ENCODE results near the gene STIMATE. TPM values are rescaled to one million over a fixed set of nuclear protein-coding genes. Genes with fewer than 3 reads are reported as not detected.

The STIMATE gene
- total and polyA plus RNA-seq, 9 donors, result 6.0 to 10.0 (median 7.9) TPM

- no CpG with 5 or more reads among the region's 3 CpGs for WGBS (ENCODE audit: insufficient coverage)
- DNase-seq, result no peak
- Histone ChIP-seq H3K27ac (ENCODE audit: low read length) (no peak overlapping the region), H3K36me3 (ENCODE audit: control insufficient read depth, insufficient read depth, low read length) (peaks cover 17% of the 10 kb centered on the region), H3K4me3 (ENCODE audit: low read length) (no peak overlapping the region), H3K4me1 (ENCODE audit: control insufficient read depth, insufficient read depth, low read length) (peaks cover 37% of the 10 kb centered on the region), H3K9me3 (replicated peaks; ENCODE audit: control insufficient read depth, low read depth, low read length) (no peaks in the 10 kb centered on the region), H3K27me3 (ENCODE audit: control insufficient read depth, insufficient read depth, low read length) (no peaks in the 10 kb centered on the region)
Observed at GRCh38 chr3:52829482-52829881, 67.9 kb downstream of the STIMATE start.

GRCh38 chr3:52827866-52828376 lies 69.4 kb downstream of the STIMATE start:
- Histone ChIP-seq H3K4me3 (ENCODE audit: low read length) (no peak overlapping the region), H3K4me1 (ENCODE audit: control insufficient read depth, insufficient read depth, low read length) (peaks cover 22% of the 10 kb centered on the region), H3K9me3 (replicated peaks; ENCODE audit: control insufficient read depth, low read depth, low read length) (no peaks in the 10 kb centered on the region), H3K27ac (ENCODE audit: low read length) (no peak overlapping the region), H3K27me3 (ENCODE audit: control insufficient read depth, insufficient read depth, low read length) (no peaks in the 10 kb centered on the region), H3K36me3 (ENCODE audit: control insufficient read depth, insufficient read depth, low read length) (peaks cover 19% of the 10 kb centered on the region)
- no peak for DNase-seq
- WGBS (ENCODE audit: insufficient coverage), result 58% methylated on average over 6 of the region's 10 CpGs

- no peak for DNase-seq
- WGBS (ENCODE audit: insufficient coverage), result 64% methylated on average over 3 of the region's 9 CpGs
- Histone ChIP-seq H3K36me3 (ENCODE audit: control insufficient read depth, insufficient read depth, low read length) (peaks cover 19% of the 10 kb centered on the region), H3K4me3 (ENCODE audit: low read length) (no peak overlapping the region), H3K27ac (ENCODE audit: low read length) (no peak overlapping the region), H3K9me3 (replicated peaks; ENCODE audit: control insufficient read depth, low read depth, low read length) (no peaks in the 10 kb centered on the region), H3K4me1 (ENCODE audit: control insufficient read depth, insufficient read depth, low read length) (peaks cover 17% of the 10 kb centered on the region), H3K27me3 (ENCODE audit: control insufficient read depth, insufficient read depth, low read length) (no peaks in the 10 kb centered on the region)
Observed at GRCh38 chr3:52827441-52827840, 69.9 kb downstream of the STIMATE start.

GRCh38 chr3:52824037-52824436 lies 73.3 kb downstream of the STIMATE start:
- H3K27ac ChIP-seq (ENCODE audit: low read length), result no peak overlapping the region
- no peak for DNase-seq
- no peaks in the 10 kb centered on the region for H3K27me3 ChIP-seq (ENCODE audit: control insufficient read depth, insufficient read depth, low read length)
- WGBS (ENCODE audit: insufficient coverage), result 83% methylated on average over 8 of the region's 10 CpGs
- H3K36me3 ChIP-seq (ENCODE audit: control insufficient read depth, insufficient read depth, low read length), result peaks cover 26% of the 10 kb centered on the region
- no peaks in the 10 kb centered on the region for H3K9me3 ChIP-seq (replicated peaks; ENCODE audit: control insufficient read depth, low read depth, low read length)
- no peaks in the 10 kb centered on the region for H3K4me1 ChIP-seq (ENCODE audit: control insufficient read depth, insufficient read depth, low read length)
- H3K4me3 ChIP-seq (ENCODE audit: low read length), result no peak overlapping the region

- WGBS (ENCODE audit: insufficient coverage), result 93% methylated on average over 3 of the region's 5 CpGs
- H3K27me3 ChIP-seq (ENCODE audit: control insufficient read depth, insufficient read depth, low read length), result no peaks in the 10 kb centered on the region
- peaks cover 26% of the 10 kb centered on the region for H3K36me3 ChIP-seq (ENCODE audit: control insufficient read depth, insufficient read depth, low read length)
- H3K27ac ChIP-seq (ENCODE audit: low read length), result no peak overlapping the region
- H3K4me3 ChIP-seq (ENCODE audit: low read length), result no peak overlapping the region
- H3K4me1 ChIP-seq (ENCODE audit: control insufficient read depth, insufficient read depth, low read length), result no peaks in the 10 kb centered on the region
- DNase-seq, result no peak
- no peaks in the 10 kb centered on the region for H3K9me3 ChIP-seq (replicated peaks; ENCODE audit: control insufficient read depth, low read depth, low read length)
Observed at GRCh38 chr3:52822363-52822762, 75.0 kb downstream of the STIMATE start.

- Histone ChIP-seq H3K4me3 (ENCODE audit: low read length) (no peak overlapping the region), H3K27me3 (ENCODE audit: control insufficient read depth, insufficient read depth, low read length) (no peaks in the 10 kb centered on the region), H3K27ac (ENCODE audit: low read length) (no peak overlapping the region), H3K36me3 (ENCODE audit: control insufficient read depth, insufficient read depth, low read length) (peaks cover 23% of the 10 kb centered on the region), H3K4me1 (ENCODE audit: control insufficient read depth, insufficient read depth, low read length) (no peaks in the 10 kb centered on the region), H3K9me3 (replicated peaks; ENCODE audit: control insufficient read depth, low read depth, low read length) (no peaks in the 10 kb centered on the region)
- WGBS (ENCODE audit: insufficient coverage), result 46% methylated on average over 11 of the region's 11 CpGs
- DNase-seq, result no peak
Observed at GRCh38 chr3:52820736-52821135, 76.6 kb downstream of the STIMATE start.

GRCh38 chr3:52819936-52820335 lies 77.4 kb downstream of the STIMATE start:
- H3K27ac ChIP-seq (ENCODE audit: low read length), result no peak overlapping the region
- H3K9me3 ChIP-seq (replicated peaks; ENCODE audit: control insufficient read depth, low read depth, low read length), result no peaks in the 10 kb centered on the region
- no peak for DNase-seq
- WGBS (ENCODE audit: insufficient coverage), result 59% methylated on average over 2 of the region's 2 CpGs
- H3K4me3 ChIP-seq (ENCODE audit: low read length), result no peak overlapping the region
- H3K27me3 ChIP-seq (ENCODE audit: control insufficient read depth, insufficient read depth, low read length), result no peaks in the 10 kb centered on the region
- peaks cover 23% of the 10 kb centered on the region for H3K36me3 ChIP-seq (ENCODE audit: control insufficient read depth, insufficient read depth, low read length)
- no peaks in the 10 kb centered on the region for H3K4me1 ChIP-seq (ENCODE audit: control insufficient read depth, insufficient read depth, low read length)

- Histone ChIP-seq H3K4me3 (ENCODE audit: low read length) (no peak overlapping the region), H3K27ac (ENCODE audit: low read length) (no peak overlapping the region), H3K36me3 (ENCODE audit: control insufficient read depth, insufficient read depth, low read length) (peaks cover 23% of the 10 kb centered on the region), H3K27me3 (ENCODE audit: control insufficient read depth, insufficient read depth, low read length) (no peaks in the 10 kb centered on the region), H3K9me3 (replicated peaks; ENCODE audit: control insufficient read depth, low read depth, low read length) (no peaks in the 10 kb centered on the region), H3K4me1 (ENCODE audit: control insufficient read depth, insufficient read depth, low read length) (no peaks in the 10 kb centered on the region)
- WGBS (ENCODE audit: insufficient coverage), result 92% methylated on average over 7 of the region's 7 CpGs
- DNase-seq, result no peak
Observed at GRCh38 chr3:52817860-52818259, 79.5 kb downstream of the STIMATE start.

GRCh38 chr3:52817221-52817620 lies 80.1 kb downstream of the STIMATE start:
- Histone ChIP-seq H3K36me3 (ENCODE audit: control insufficient read depth, insufficient read depth, low read length) (peaks cover 23% of the 10 kb centered on the region), H3K27me3 (ENCODE audit: control insufficient read depth, insufficient read depth, low read length) (no peaks in the 10 kb centered on the region), H3K4me1 (ENCODE audit: control insufficient read depth, insufficient read depth, low read length) (no peaks in the 10 kb centered on the region), H3K4me3 (ENCODE audit: low read length) (no peak overlapping the region), H3K9me3 (replicated peaks; ENCODE audit: control insufficient read depth, low read depth, low read length) (no peaks in the 10 kb centered on the region), H3K27ac (ENCODE audit: low read length) (no peak overlapping the region)
- no peak for DNase-seq
- WGBS (ENCODE audit: insufficient coverage), result 94% methylated on average over 7 of the region's 10 CpGs

GRCh38 chr3:52816654-52817053 lies 80.7 kb downstream of the STIMATE start:
- 91% methylated on average over 10 of the region's 10 CpGs for WGBS (ENCODE audit: insufficient coverage)
- no peak overlapping the region for H3K4me3 ChIP-seq (ENCODE audit: low read length)
- no peaks in the 10 kb centered on the region for H3K9me3 ChIP-seq (replicated peaks; ENCODE audit: control insufficient read depth, low read depth, low read length)
- DNase-seq, result no peak
- no peaks in the 10 kb centered on the region for H3K27me3 ChIP-seq (ENCODE audit: control insufficient read depth, insufficient read depth, low read length)
- H3K4me1 ChIP-seq (ENCODE audit: control insufficient read depth, insufficient read depth, low read length), result no peaks in the 10 kb centered on the region
- peaks cover 23% of the 10 kb centered on the region for H3K36me3 ChIP-seq (ENCODE audit: control insufficient read depth, insufficient read depth, low read length)
- H3K27ac ChIP-seq (ENCODE audit: low read length), result no peak overlapping the region

GRCh38 chr3:52816199-52816598 lies 81.1 kb downstream of the STIMATE start:
- no peaks in the 10 kb centered on the region for H3K4me1 ChIP-seq (ENCODE audit: control insufficient read depth, insufficient read depth, low read length)
- 85% methylated on average over 3 of the region's 6 CpGs for WGBS (ENCODE audit: insufficient coverage)
- no peak for DNase-seq
- H3K4me3 ChIP-seq (ENCODE audit: low read length), result no peak overlapping the region
- no peak overlapping the region for H3K27ac ChIP-seq (ENCODE audit: low read length)
- H3K27me3 ChIP-seq (ENCODE audit: control insufficient read depth, insufficient read depth, low read length), result no peaks in the 10 kb centered on the region
- H3K9me3 ChIP-seq (replicated peaks; ENCODE audit: control insufficient read depth, low read depth, low read length), result no peaks in the 10 kb centered on the region
- peaks cover 19% of the 10 kb centered on the region for H3K36me3 ChIP-seq (ENCODE audit: control insufficient read depth, insufficient read depth, low read length)

Measured in muscle of leg (tissue), 11 donors.